Measurements from ENCODE around the gene LRIG2.
"Not testable (repeated sequence)": the region's sequence is repeated elsewhere in the genome, so short reads cannot be mapped to it uniquely, and the experiment has no call there.

Gene LRIG2

GRCh38 chr1:113158743-113159142, 85.7 kb downstream of the LRIG2 start:
- DNase-seq (ENCODE audit: extremely low read depth in 1 of 2, low read depth in 1 of 2), result not testable (repeated sequence)

GRCh38 chr1:113166473-113166872, 93.5 kb downstream of the LRIG2 start:
- DNase-seq (ENCODE audit: extremely low read depth in 1 of 2, low read depth in 1 of 2), result no peak

- DNase-seq (ENCODE audit: extremely low read depth in 1 of 2, low read depth in 1 of 2), result no peak
These were observed 95.9 kb downstream of the LRIG2 start for GRCh38 chr1:113168946-113169345.

GRCh38 chr1:113169591-113169990, 96.6 kb downstream of the LRIG2 start:
- DNase-seq (ENCODE audit: extremely low read depth in 1 of 2, low read depth in 1 of 2), result no peak

GRCh38 chr1:113170519-113170918, 97.5 kb downstream of the LRIG2 start:
- DNase-seq (ENCODE audit: extremely low read depth in 1 of 2, low read depth in 1 of 2), result no peak

GRCh38 chr1:113178106-113178505, 105.1 kb downstream of the LRIG2 start:
- no peak for DNase-seq (ENCODE audit: extremely low read depth in 1 of 2, low read depth in 1 of 2)

- DNase-seq (ENCODE audit: extremely low read depth in 1 of 2, low read depth in 1 of 2), result no peak
These were observed 105.5 kb downstream of the LRIG2 start for GRCh38 chr1:113178522-113178921.
